Keratinocyte (primary cell): ENCODE measurements around the gene TPRN.
"Not testable (repeated sequence)": the region's sequence is repeated elsewhere in the genome, so short reads cannot be mapped to it uniquely, and the experiment has no call there.

Experiments used
- CTCF ChIP-seq, 3 experiments: IDR thresholded peaks in 1 of 3; conservative IDR thresholded peaks in 1 of 3; optimal IDR thresholded peaks in 1 of 3; 2 replicates in 2 of 3; 3 replicates in 1 of 3; pipeline versions ENCODE3 to v1.5.1; 2011; ENCODE audit warnings: low read length in 3 of 3, mild to moderate bottlenecking in 3 of 3, moderate library complexity in 2 of 3, control low read depth in 1 of 3, inconsistent platforms in 1 of 3; ENCODE audit not compliant: insufficient read depth in 2 of 3; ENCODE audit errors: extremely low read depth in 1 of 3
- EZH2 ChIP-seq: IDR thresholded peaks from one replicate; pipeline ENCODE4 v1.6.1; 2012; ENCODE audit warnings: inconsistent platforms, mild to moderate bottlenecking, low read length, moderate library complexity

DNA sequence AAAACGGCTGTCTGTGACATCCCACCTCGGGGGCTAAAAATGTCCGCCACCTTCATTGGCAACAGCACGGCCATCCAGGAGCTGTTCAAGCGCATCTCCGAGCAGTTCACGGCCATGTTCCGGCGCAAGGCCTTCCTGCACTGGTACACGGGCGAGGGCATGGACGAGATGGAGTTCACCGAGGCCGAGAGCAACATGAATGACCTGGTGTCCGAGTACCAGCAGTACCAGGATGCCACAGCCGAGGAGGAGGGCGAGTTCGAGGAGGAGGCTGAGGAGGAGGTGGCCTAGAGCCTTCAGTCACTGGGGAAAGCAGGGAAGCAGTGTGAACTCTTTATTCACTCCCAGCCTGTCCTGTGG is 42.7 kb upstream of the TPRN start:
- not testable (repeated sequence) for TF ChIP-seq EZH2; CTCF (optimal IDR thresholded peaks at IDR 0.05 in 1 of 3, IDR thresholded peaks at IDR 0.05 in 1 of 3, conservative IDR thresholded peaks at IDR 0.05 in 1 of 3; ENCODE audit: extremely low read depth in 1 of 3, insufficient read depth in 2 of 3, low read length in 3 of 3)
